Gastroesophageal sphincter (tissue), 3 donors: Measurements from ENCODE around the gene CHST1.

Experiments
- CTCF ChIP-seq, 4 experiments: fragments of 200-600 bp in 2 of 4; fragments of 450-650 bp in 2 of 4; sonication (generic) in 1 of 4; IDR thresholded peaks; one replicate each; pipeline ENCODE4 v1.5.1; 2017 to 2019; ENCODE audit warnings: antibody characterized with exemption in 4 of 4, mild to moderate bottlenecking in 2 of 4, moderate library complexity in 2 of 4
- POLR2A ChIP-seq, 2 donors: fragments of 450-650 bp; IDR thresholded peaks; one replicate each; pipeline ENCODE4 v1.6.1; 2017; ENCODE audit warnings: antibody characterized with exemption in 2 of 2, mild to moderate bottlenecking in 2 of 2, moderate library complexity in 1 of 2
- POLR2AphosphoS5 ChIP-seq: sonication (generic); formaldehyde crosslinking; IDR thresholded peaks from one replicate; pipeline ENCODE4 v1.6.1; 2017; ENCODE audit warnings: antibody characterized with exemption

- TF ChIP-seq POLR2AphosphoS5 (no peak), POLR2A (IDR thresholded peaks at IDR 0.05) (no peak), CTCF (IDR thresholded peaks at IDR 0.05) (no peak)
Measured at GRCh38 chr11:45647786-45648185, 17.6 kb downstream of the CHST1 start.
